Activated CD4-positive, alpha-beta T cell treated with anti-CD3 and anti-CD28 coated beads, Interleukin-2, amount 10 ng/mL, durations not matched to agents 24 days and 14 days (primary cell): ENCODE measurements around the gene SPAG9. TPM values are rescaled to one million over a fixed set of nuclear protein-coding genes. Genes with fewer than 3 reads are reported as not detected.
"Not testable (repeated sequence)": the region's sequence is repeated elsewhere in the genome, so short reads cannot be mapped to it uniquely, and the experiment has no call there.

Experiments used
- DNase-seq: peaks from one replicate; pipeline ENCODE4 v3.0.0; 2022
- H3K27ac Mint-ChIP-seq: one replicate; pipeline ENCODE4 v1.8.0; 2022; ENCODE audit warnings: mild to moderate bottlenecking, mixed read lengths
- H3K27me3 Mint-ChIP-seq: one replicate; pipeline ENCODE4 v1.8.0; 2022; ENCODE audit warnings: mixed read lengths
- H3K36me3 Mint-ChIP-seq: one replicate; pipeline ENCODE4 v1.8.0; 2022; ENCODE audit warnings: low read depth, mild to moderate bottlenecking, mixed read lengths
- H3K4me1 Mint-ChIP-seq: one replicate; pipeline ENCODE4 v1.8.0; 2021; ENCODE audit warnings: mixed read lengths
- H3K4me3 Mint-ChIP-seq: one replicate; pipeline ENCODE4 v1.8.0; 2022; ENCODE audit warnings: mild to moderate bottlenecking, moderate library complexity, mixed read lengths
- H3K9me3 Mint-ChIP-seq: one replicate; pipeline ENCODE4 v1.8.0; 2021; ENCODE audit warnings: mixed read lengths
- intact Hi-C: fragments of 100-400 bp; cut with micrococcal nuclease; formaldehyde crosslinking; loops from one replicate; pipeline ENCODE4 v1.15.1; 2023
- total RNA-seq: library from RNA; stranded (reverse); gene quantifications from 2 replicates; pipeline ENCODE4 v1.2.3, GENCODE V29; 2022

Gene SPAG9
- total RNA-seq, 1 donor from 2014 or later, result 47.5 TPM

DNA sequence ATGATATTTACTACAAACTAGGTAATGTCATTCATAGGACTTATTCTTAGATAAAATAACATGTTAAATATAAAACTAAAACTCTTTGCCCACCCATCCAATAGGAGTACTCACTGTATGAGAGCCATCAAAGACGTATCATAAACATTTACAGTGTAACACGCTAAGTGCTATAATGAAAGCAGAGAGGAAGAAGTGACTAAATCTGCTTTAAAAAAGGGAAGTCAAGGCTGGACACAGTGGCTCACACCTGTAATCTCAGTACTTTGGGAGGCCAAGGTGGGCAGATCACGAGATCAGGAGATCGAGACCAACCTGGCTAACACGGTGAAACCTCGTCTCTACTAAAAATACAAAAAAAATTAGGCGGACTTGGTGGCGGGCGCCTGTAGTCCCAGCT, 32.4 kb downstream of the SPAG9 start:
- H3K27ac Mint-ChIP-seq, result no peak overlapping the region
- no peak overlapping the region for H3K4me3 Mint-ChIP-seq
- no peaks in the 10 kb centered on the region for H3K27me3 Mint-ChIP-seq
- no peak for DNase-seq
- intact Hi-C loops, result no loop called here
- peaks cover 2% of the 10 kb centered on the region for H3K4me1 Mint-ChIP-seq
- no peaks in the 10 kb centered on the region for H3K9me3 Mint-ChIP-seq
- H3K36me3 Mint-ChIP-seq, result peaks cover 5% of the 10 kb centered on the region

DNA sequence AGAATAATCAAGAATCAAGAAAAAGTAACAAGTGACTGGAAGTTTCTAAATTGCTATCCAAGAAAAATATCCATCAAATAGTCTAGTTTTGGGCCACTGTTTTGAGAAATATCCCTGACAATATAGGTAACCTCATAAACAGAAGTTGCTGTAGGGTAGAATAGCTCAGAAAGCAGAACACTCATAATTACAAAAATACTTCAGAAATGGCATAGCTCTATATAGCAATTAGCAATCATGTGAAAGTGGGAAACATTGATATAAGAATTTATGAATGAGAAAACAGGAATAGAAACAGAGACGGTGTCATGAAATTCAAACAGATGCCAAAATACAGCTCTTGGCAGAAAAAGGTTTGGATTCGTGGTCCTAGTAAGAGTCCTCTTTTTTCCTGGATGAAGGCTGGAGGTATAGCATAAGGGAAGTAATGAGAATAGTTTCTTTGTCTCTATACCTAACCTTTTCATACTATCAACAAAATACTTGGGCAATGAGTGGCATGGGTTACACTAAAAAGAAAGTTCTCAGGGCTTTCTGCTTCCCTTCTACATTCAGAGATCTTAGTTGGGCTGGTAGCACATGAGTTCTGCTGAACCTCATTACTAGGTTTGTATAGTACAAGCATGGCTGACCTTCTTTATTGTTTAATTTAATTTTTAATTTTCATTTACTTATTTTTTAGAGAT, 33.5 kb downstream of the SPAG9 start:
- Mint-ChIP-seq H3K4me3 (no peak overlapping the region), H3K27me3 (no peaks in the 10 kb centered on the region), H3K27ac (no peak overlapping the region), H3K36me3 (peaks cover 5% of the 10 kb centered on the region), H3K4me1 (peaks cover 2% of the 10 kb centered on the region), H3K9me3 (no peaks in the 10 kb centered on the region)
- intact Hi-C loops, result no loop called here
- DNase-seq, result no peak

DNA sequence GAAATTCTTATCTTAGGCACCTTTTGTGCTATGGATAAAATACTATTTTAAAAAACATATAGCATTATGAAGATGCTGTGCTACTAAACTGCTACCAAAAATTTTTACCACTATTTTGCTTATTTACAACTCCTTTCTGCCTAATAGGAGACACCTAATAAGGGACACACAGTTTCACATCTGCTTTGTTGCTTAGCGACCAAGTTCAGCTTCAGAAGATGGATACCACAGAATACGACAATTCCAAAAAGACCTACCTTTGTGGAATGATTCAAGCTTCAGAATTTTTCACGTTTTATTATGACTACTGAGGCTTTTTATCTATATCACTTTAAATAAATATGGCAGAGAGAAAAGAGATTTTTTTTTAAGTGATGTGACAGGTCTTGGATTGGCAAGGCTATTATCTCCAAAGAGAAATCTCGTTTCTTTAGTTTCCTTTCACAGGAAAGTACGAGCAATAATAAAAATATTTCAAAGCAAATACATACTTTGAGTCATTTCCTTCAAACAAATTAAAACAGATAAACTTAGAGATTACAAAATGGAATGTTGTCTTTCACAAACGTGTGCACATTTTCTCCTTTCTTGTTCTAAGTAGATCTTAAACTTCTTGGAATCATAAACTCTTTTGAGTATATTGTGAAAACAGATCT, 35.4 kb downstream of the SPAG9 start:
- H3K4me3 Mint-ChIP-seq, result no peak overlapping the region
- peaks cover 5% of the 10 kb centered on the region for H3K36me3 Mint-ChIP-seq
- H3K27ac Mint-ChIP-seq, result no peak overlapping the region

DNA sequence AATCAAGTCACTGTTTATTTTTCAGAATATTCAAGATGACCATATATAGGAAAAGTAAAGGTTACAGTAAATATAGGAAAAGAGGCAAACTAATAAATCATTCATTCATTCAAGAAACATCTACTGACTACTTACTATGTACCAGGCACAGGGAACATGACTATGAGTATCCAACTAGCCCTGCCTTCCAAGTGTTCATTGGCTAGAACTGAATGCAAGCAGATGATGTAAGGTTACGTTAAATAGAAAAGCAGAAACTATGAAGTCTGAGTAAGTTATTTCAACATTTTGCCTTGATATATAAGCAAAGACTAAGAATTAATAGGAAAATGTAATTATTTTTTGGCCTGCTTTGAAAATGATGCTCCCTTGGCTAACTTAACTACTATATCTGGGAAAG, 36.7 kb downstream of the SPAG9 start:
- no peak for DNase-seq
- intact Hi-C loops, result no loop called here
- H3K27ac Mint-ChIP-seq, result no peak overlapping the region
- no peak overlapping the region for H3K4me3 Mint-ChIP-seq
- H3K4me1 Mint-ChIP-seq, result peaks cover 2% of the 10 kb centered on the region
- no peaks in the 10 kb centered on the region for H3K9me3 Mint-ChIP-seq
- peaks cover 8% of the 10 kb centered on the region for H3K36me3 Mint-ChIP-seq
- no peaks in the 10 kb centered on the region for H3K27me3 Mint-ChIP-seq

More for the DNA sequence above, 35.4 kb downstream of the SPAG9 start:
- DNase-seq, result no peak
- Mint-ChIP-seq H3K4me1 (peaks cover 2% of the 10 kb centered on the region), H3K9me3 (no peaks in the 10 kb centered on the region), H3K27me3 (no peaks in the 10 kb centered on the region)
- intact Hi-C loops, result no loop called here

DNA sequence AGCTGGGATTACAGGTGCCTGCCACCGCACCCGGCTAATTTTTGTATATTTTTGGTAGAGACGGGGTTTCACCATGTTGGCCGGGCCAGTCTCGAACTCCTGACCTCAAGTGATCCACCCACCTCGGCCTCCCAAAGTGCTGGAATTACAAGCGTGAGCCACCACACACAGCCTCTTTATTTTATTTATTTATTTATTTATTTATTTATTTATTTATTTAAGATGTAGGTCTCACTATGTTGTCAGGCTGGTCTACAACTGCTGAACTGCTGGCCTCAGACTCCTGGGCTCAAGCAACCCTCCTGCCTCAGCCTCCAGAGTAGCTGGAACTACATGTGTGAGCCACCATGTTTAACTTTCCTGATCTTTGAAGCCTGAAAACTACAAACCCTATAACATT, 37.3 kb downstream of the SPAG9 start:
- H3K27me3 Mint-ChIP-seq, H3K4me3 Mint-ChIP-seq, intact Hi-C loops, DNase-seq, H3K9me3 Mint-ChIP-seq, H3K27ac Mint-ChIP-seq, H3K4me1 Mint-ChIP-seq: not testable (repeated sequence)
- peaks cover 11% of the 10 kb centered on the region for H3K36me3 Mint-ChIP-seq

DNA sequence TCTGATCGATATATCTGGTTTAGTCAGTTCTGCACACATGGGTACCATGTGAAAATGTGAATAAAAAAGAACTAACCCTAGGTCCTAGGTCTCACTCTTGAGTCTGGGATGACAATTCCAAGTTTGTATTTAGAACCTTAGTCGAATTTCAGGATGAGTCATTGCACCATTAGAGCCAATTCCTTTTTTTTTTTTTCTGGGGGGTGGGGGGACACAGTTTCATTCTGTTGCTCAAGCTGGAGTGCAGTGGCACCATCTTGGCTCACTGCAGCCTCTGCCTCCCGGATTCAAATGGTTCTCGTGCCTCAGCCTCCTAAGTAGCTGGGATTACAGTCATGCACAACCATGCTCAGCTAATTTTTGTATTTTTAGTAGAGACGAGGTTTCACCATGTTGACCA, 41.6 kb downstream of the SPAG9 start:
- no peaks in the 10 kb centered on the region for H3K9me3 Mint-ChIP-seq
- peaks cover 25% of the 10 kb centered on the region for H3K36me3 Mint-ChIP-seq
- H3K27me3 Mint-ChIP-seq, result no peaks in the 10 kb centered on the region
- no peak overlapping the region for H3K27ac Mint-ChIP-seq
- no peaks in the 10 kb centered on the region for H3K4me1 Mint-ChIP-seq
- no peak overlapping the region for H3K4me3 Mint-ChIP-seq
- DNase-seq, result peak; percentile 18
- intact Hi-C loops, result no loop called here

DNA sequence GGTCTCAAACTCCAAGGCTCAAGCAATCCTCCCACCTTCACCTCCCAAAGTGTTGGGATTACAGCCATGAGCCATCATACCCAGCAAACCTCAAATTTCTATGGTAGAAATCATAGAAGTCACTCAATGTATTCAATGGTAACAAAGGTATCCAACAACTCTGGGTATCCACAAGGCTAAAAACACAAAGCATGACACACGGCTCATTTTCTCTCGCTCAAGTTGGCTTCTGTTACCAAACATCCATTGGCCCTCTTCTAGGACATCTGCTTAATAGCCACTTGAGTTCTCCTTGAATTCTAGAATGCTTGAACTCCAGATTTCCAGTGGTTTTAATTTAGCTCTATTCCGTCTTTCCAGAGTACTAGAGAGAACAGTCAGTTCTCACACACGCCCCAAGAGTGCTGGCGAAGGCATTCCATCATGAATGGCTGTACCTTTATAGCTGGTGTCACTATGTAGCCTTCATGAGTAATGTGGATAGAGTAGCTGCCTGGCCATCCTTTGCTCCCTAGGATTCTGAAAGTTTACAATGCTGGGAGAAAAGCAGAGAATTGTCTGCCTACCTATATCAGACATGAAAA, 42.6 kb downstream of the SPAG9 start:
- H3K36me3 Mint-ChIP-seq, result peaks cover 27% of the 10 kb centered on the region
- H3K4me3 Mint-ChIP-seq, result no peak overlapping the region
- no peaks in the 10 kb centered on the region for H3K4me1 Mint-ChIP-seq
- DNase-seq, result peak; percentile 25
- intact Hi-C loops, result no loop called here
- H3K27ac Mint-ChIP-seq, result no peak overlapping the region
- no peaks in the 10 kb centered on the region for H3K9me3 Mint-ChIP-seq
- no peaks in the 10 kb centered on the region for H3K27me3 Mint-ChIP-seq

DNA sequence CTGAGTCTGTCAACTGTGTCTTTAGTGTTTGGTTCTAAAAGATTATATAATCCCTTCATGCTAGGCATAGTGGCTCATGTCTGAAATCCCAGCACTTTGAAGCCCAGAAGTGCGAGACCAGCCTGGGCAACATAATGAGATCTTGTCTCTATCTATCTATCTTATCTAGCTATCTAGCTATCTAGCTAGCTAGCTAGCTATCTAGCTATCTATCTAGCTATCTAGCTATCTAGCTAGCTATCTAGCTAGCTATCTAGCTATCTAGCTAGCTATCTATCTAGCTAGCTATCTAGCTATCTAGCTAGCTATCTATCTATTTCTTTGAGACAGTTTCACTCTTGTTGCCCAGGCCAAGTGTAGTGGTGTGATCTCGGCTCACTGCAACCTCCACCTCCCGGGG, 43.8 kb downstream of the SPAG9 start:
- intact Hi-C loops, result no loop called here
- no peak for DNase-seq
- H3K27me3 Mint-ChIP-seq, result no peaks in the 10 kb centered on the region
- peaks cover 27% of the 10 kb centered on the region for H3K36me3 Mint-ChIP-seq
- no peak overlapping the region for H3K4me3 Mint-ChIP-seq
- H3K27ac Mint-ChIP-seq, result no peak overlapping the region
- no peaks in the 10 kb centered on the region for H3K9me3 Mint-ChIP-seq
- H3K4me1 Mint-ChIP-seq, result no peaks in the 10 kb centered on the region

DNA sequence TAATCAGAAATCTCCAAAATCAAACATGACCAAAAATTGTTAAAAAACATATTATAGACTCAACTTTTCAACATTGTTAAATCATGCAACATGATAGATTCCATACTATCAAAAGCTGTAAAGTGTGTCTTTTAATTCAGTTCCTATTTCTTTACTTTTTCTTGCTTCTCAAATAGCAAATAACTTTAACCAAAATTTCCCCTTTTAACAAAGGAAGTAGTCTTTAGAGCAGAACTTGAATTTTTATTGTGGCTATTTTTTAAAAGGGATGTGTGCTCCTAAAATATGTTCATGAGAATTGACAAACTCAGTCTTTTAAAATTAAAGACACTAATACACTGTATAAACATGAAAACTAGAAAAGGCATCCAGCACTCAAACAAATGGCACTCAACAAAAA, 49.1 kb downstream of the SPAG9 start:
- Mint-ChIP-seq H3K4me3 (no peak overlapping the region), H3K9me3 (no peaks in the 10 kb centered on the region), H3K27me3 (no peaks in the 10 kb centered on the region), H3K27ac (no peak overlapping the region), H3K4me1 (peaks cover 5% of the 10 kb centered on the region), H3K36me3 (peaks cover 11% of the 10 kb centered on the region)
- intact Hi-C loops, result no loop called here
- no peak for DNase-seq

DNA sequence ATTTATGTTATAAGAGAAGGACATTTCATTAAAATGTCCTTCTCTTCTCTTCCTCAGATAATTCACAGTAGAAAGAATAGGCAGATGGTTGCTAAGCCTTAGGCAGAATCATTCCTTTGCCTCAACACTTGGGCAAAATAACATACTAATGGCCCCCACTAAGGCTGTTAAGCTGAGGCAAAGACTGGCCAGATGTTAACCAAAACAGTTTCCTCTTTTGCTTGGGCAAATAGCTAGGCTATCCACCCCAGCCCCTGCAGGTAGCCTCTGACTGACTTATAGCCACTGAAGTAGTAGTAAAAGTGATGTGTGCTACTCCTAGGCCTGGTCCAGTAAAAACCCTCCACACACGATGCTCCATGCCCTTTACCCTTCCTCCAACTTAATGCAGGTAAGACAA, 55.2 kb downstream of the SPAG9 start:
- H3K4me1 Mint-ChIP-seq, result peaks cover 9% of the 10 kb centered on the region
- intact Hi-C loops, result no loop called here
- H3K27ac Mint-ChIP-seq, result no peak overlapping the region
- peaks cover 12% of the 10 kb centered on the region for H3K36me3 Mint-ChIP-seq
- H3K4me3 Mint-ChIP-seq, result no peak overlapping the region
- H3K27me3 Mint-ChIP-seq, result no peaks in the 10 kb centered on the region
- DNase-seq, result peak; percentile 47
- H3K9me3 Mint-ChIP-seq, result no peaks in the 10 kb centered on the region

DNA sequence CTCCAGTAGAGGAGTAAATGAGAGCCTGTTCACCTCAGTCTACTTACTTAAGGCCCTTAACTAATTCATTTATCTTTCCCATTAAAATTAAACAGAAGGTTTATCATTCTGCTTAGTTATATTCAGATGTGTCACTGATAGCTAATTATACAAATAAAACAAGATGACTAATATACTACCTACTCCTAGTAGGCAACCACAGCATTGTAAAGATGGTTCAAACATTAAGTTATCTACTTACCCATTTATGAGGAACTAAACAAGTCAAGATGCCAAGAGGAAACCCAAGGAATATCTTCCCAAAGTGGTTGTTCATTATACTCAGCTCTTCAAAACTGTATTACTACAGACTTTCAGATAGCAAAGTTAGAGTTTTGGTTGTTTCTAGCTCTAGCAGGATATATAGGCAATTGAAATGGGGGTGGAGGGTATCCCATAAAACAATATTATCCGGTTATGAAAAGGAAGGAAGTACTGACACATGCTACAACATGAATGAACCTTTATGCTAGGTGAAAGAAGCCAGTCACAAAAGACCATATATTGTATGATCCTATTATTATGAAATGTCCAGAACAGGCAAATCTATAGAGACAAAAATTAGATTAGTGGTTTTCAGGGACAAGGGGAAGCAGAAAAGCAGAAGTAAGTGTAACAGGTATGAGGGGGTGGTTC, 56.5 kb downstream of the SPAG9 start:
- H3K4me1 Mint-ChIP-seq, result peaks cover 6% of the 10 kb centered on the region
- no peaks in the 10 kb centered on the region for H3K27me3 Mint-ChIP-seq
- no peaks in the 10 kb centered on the region for H3K9me3 Mint-ChIP-seq
- peaks cover 9% of the 10 kb centered on the region for H3K36me3 Mint-ChIP-seq
- intact Hi-C loops, result no loop called here
- no peak overlapping the region for H3K4me3 Mint-ChIP-seq
- DNase-seq, result no peak
- no peak overlapping the region for H3K27ac Mint-ChIP-seq

DNA sequence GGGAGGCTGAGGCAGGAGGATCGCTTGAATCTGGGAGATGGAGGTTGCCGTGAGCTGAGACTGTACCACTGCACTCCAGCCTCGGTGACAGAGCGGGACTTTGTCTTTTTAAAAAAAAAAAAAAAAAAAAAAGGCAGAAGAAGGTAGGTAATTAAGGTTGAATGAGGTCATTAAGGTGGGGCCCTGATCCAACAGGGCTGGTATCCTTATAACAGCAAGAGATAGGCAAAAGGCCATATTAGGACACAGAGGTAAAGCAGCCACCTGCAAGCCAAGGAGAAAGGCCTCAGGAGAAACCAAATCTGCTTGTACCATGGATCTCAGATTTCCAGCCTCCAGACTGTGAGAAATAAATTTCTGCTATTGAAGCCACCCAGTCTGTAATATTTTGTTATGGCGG, 60.3 kb downstream of the SPAG9 start:
- intact Hi-C loops, result no loop called here
- Mint-ChIP-seq H3K4me1 (peaks cover 7% of the 10 kb centered on the region), H3K4me3 (no peak overlapping the region), H3K27me3 (no peaks in the 10 kb centered on the region), H3K27ac (no peak overlapping the region), H3K9me3 (no peaks in the 10 kb centered on the region), H3K36me3 (peaks cover 9% of the 10 kb centered on the region)
- DNase-seq, result no peak

DNA sequence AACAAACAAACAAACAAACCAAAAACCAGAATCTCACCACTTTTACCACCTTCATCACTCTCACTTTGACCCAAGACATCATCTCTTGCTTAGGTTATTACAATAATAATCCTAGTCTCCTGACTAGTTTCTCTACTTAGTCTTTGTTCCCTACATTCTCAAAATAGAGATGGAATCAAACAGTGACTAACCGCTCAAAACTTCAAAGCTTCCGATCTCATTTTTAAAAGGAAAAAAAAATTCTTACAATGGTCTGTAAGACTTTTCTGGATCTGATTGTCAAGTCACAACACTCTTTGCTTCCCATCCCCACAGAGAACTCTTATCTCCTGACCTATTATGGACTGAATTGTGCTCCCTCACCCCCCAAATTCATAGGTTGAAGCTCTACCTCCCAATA, 60.9 kb downstream of the SPAG9 start:
- peaks cover 10% of the 10 kb centered on the region for H3K36me3 Mint-ChIP-seq

DNA sequence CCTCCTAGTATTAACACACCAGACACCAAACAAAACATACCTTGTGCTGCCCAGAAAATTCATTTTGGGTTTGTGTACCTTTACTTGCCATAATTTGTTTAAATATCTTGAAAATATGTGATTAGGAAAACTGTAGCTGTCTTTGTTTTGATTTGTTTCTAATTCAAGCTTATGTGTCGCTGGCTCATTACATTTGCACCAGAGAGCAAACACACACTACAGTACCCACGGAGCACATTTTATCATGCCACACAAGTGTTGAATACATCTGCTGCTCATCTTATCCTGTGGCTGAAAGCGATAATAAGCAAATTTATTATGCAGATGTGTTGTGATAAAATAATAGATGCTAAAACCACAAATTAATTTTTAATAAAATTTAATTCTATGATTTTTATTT, 63.1 kb downstream of the SPAG9 start:
- Mint-ChIP-seq H3K27me3 (no peaks in the 10 kb centered on the region), H3K9me3 (no peaks in the 10 kb centered on the region), H3K4me3 (no peak overlapping the region), H3K4me1 (peaks cover 7% of the 10 kb centered on the region), H3K36me3 (peaks cover 9% of the 10 kb centered on the region), H3K27ac (no peak overlapping the region)
- DNase-seq, result no peak
- intact Hi-C loops, result no loop called here

More for the DNA sequence above, 60.9 kb downstream of the SPAG9 start:
- intact Hi-C loops, result no loop called here
- peaks cover 7% of the 10 kb centered on the region for H3K4me1 Mint-ChIP-seq
- no peaks in the 10 kb centered on the region for H3K27me3 Mint-ChIP-seq
- H3K4me3 Mint-ChIP-seq, result no peak overlapping the region
- no peaks in the 10 kb centered on the region for H3K9me3 Mint-ChIP-seq
- DNase-seq, result no peak
- H3K27ac Mint-ChIP-seq, result no peak overlapping the region
